ENCODE results near the gene RNF166.

DNA sequence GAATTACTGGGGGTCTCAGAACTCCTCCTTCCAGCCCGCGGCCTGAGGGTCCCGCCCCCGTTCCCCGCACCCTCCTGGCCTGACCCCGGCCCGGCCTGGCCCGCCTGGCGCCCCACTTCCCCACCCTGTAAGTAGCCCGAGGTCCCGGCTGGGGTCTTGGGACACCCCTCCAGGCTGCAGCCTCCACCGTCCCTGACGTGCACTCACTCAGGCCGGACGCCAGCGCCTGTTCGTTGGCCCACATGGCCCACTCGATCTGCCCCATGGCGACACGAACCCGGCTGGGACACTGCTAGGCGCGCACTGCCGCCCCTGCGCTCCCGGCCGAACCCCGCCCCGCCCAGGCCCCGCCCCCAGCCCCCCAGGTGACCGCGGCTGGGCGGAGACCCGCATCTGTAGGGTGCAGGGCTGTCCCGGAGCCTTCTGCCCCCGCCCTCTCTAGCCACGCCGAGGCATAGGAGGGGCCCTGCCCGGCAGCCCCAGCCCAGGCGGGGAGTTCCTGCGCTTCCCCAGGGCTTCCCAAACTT lies 55.4 kb downstream of the RNF166 start, which contains the start of gene CYBA:
- no peak for TF ChIP-seq EZH2 (IDR thresholded peaks at IDR 0.05; ENCODE audit: borderline replicate concordance, low read depth, low read length, poor library complexity, severe bottlenecking)
- TF ChIP-seq, protein P1, sequence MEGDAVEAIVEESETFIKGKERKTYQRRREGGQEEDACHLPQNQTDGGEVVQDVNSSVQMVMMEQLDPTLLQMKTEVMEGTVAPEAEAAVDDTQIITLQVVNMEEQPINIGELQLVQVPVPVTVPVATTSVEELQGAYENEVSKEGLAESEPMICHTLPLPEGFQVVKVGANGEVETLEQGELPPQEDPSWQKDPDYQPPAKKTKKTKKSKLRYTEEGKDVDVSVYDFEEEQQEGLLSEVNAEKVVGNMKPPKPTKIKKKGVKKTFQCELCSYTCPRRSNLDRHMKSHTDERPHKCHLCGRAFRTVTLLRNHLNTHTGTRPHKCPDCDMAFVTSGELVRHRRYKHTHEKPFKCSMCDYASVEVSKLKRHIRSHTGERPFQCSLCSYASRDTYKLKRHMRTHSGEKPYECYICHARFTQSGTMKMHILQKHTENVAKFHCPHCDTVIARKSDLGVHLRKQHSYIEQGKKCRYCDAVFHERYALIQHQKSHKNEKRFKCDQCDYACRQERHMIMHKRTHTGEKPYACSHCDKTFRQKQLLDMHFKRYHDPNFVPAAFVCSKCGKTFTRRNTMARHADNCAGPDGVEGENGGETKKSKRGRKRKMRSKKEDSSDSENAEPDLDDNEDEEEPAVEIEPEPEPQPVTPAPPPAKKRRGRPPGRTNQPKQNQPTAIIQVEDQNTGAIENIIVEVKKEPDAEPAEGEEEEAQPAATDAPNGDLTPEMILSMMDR (conservative IDR thresholded peaks at IDR 0.05; ENCODE audit: low read depth, low read length), result no peak
